Mesendoderm (in vitro differentiated cells): ENCODE data around the gene APIP.

Experiments used
- DNase-seq: peaks from one replicate; pipeline ENCODE4 v3.0.0; 2013
- H2AK5ac ChIP-seq: 2 replicates; pipeline ENCODE4 v1.6.1; 2013; ENCODE audit warnings: low read length, inconsistent platforms
- H2BK120ac ChIP-seq: 2 replicates; pipeline ENCODE4 v1.6.1; 2013; ENCODE audit warnings: low read depth, mild to moderate bottlenecking, low read length, moderate library complexity, mixed read lengths
- H2BK15ac ChIP-seq: replicated peaks from 2 replicates; pipeline ENCODE4 v1.6.1; 2013; ENCODE audit warnings: low read depth, mild to moderate bottlenecking, moderate library complexity
- H2BK5ac ChIP-seq: 2 replicates; pipeline ENCODE4 v1.6.1; 2013; ENCODE audit warnings: low read length, inconsistent platforms
- H3K18ac ChIP-seq: 2 replicates; pipeline ENCODE4 v1.6.1; 2013; ENCODE audit warnings: mild to moderate bottlenecking, low read length, mixed read lengths
- H3K23ac ChIP-seq: one replicate; pipeline ENCODE4 v1.6.1; 2013; ENCODE audit warnings: low read length
- H3K27ac ChIP-seq: 2 replicates; pipeline ENCODE4 v1.5.1; 2013; ENCODE audit warnings: low read depth, mild to moderate bottlenecking, inconsistent platforms, low read length, moderate library complexity
- H3K27me3 ChIP-seq: 2 replicates; pipeline ENCODE4 v1.6.1; 2013; ENCODE audit warnings: low read length, control low read depth, mild to moderate bottlenecking, inconsistent platforms; ENCODE audit not compliant: insufficient read depth, poor library complexity
- H3K36me3 ChIP-seq: 2 replicates; pipeline ENCODE4 v1.6.1; 2013; ENCODE audit warnings: low read length, inconsistent platforms; ENCODE audit not compliant: control insufficient read depth, insufficient read depth
- H3K4ac ChIP-seq: one replicate; pipeline ENCODE4 v1.6.1; 2013; ENCODE audit warnings: low read depth, mild to moderate bottlenecking, low read length, moderate library complexity
- H3K4me1 ChIP-seq: 2 replicates; pipeline ENCODE4 v1.6.1; 2013; ENCODE audit warnings: low read depth, low read length, inconsistent platforms; ENCODE audit not compliant: control insufficient read depth
- H3K4me2 ChIP-seq: 2 replicates; pipeline ENCODE4 v1.6.1; 2013; ENCODE audit warnings: low read length
- H3K4me3 ChIP-seq: 2 replicates; pipeline ENCODE4 v1.5.1; 2013; ENCODE audit warnings: mild to moderate bottlenecking, low read length
- H3K56ac ChIP-seq: one replicate; pipeline ENCODE4 v1.6.1; 2013; ENCODE audit warnings: low read length
- H3K79me1 ChIP-seq: 2 replicates; pipeline ENCODE4 v1.6.1; 2013; ENCODE audit warnings: low read length, inconsistent platforms
- H3K79me2 ChIP-seq: 2 replicates; pipeline ENCODE4 v1.6.1; 2013; ENCODE audit warnings: mild to moderate bottlenecking, low read length; ENCODE audit not compliant: control insufficient read depth, insufficient read depth
- H3K9ac ChIP-seq: 2 replicates; pipeline ENCODE4 v1.6.1; 2013; ENCODE audit warnings: low read length, inconsistent platforms
- H4K5ac ChIP-seq: one replicate; pipeline ENCODE4 v1.6.1; 2013; ENCODE audit warnings: low read length
- H4K8ac ChIP-seq: one replicate; pipeline ENCODE4 v1.6.1; 2013; ENCODE audit warnings: low read depth, mild to moderate bottlenecking, control low read depth, low read length, moderate library complexity
- WGBS: extraction: QIAGEN DNeasy Blood & Tissue Kit; methylation state at CpG from one replicate; pipeline ENCODE4 v1.1.7; 2013; ENCODE audit warnings: low lambda C conversion rate, missing lambda C conversion rate; ENCODE audit not compliant: insufficient coverage; ENCODE audit errors: extremely low coverage; 5-methylcytosine and 5-hydroxymethylcytosine counted together

APIP gene

DNA sequence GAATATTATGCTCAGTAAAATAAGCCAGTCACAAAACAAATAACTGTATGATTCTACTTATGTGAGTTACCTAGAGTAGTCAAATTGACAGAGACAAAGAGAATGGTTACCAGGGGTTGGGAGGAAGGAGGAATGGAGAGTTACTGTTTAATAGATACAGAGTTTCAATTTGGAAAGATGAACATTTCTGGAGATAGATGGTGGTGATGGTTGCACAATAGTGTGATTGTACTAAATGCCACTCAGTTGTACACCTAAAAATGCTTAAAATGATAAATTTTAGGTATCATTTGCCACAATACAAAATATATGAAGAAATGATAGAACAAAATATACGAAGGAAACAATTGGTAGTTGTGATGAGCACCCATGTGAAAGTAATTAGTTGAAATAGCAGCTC, 43.6 kb upstream of the APIP start:
- Histone ChIP-seq H3K4ac (no peak overlapping the region), H3K79me1 (no peaks in the 10 kb centered on the region), H2BK15ac (no peak overlapping the region), H3K79me2 (no peaks in the 10 kb centered on the region), H3K4me1 (no peaks in the 10 kb centered on the region), H3K36me3 (no peaks in the 10 kb centered on the region), H3K18ac (no peak overlapping the region), H4K8ac (no peak overlapping the region), H2AK5ac (no peak overlapping the region), H3K56ac (no peak overlapping the region), H3K27ac (no peak overlapping the region), H3K9ac (no peak overlapping the region), H2BK120ac (no peak overlapping the region), H4K5ac (no peak overlapping the region), H3K4me3 (no peak overlapping the region), H3K23ac (no peak overlapping the region), H3K4me2 (no peak overlapping the region), H3K27me3 (no peaks in the 10 kb centered on the region), H2BK5ac (no peak overlapping the region)
- no CpG with 5 or more reads among the region's 1 CpG for WGBS
- DNase-seq = no peak

DNA sequence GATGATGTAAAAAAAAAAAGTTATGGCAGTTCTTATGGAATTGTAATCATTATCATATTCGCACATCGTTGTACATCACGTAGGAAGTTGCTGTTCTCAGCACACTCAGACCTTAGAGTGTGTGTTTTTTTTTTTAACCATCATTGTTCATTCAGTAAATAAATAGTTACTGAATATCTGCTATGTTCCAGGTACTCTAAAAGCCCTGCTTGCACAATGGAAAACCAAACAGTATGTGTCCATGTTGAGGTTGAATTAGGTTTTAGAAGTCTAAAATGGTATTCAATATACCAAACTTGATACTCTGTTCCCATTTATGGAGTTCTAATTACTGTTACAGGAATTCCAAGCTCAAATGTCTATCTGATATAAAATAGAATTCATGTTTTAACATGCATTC, 41.4 kb upstream of the APIP start:
- Histone ChIP-seq H2AK5ac (no peak overlapping the region), H4K5ac (no peak overlapping the region), H2BK15ac (no peak overlapping the region), H2BK5ac (no peak overlapping the region), H3K4me1 (no peaks in the 10 kb centered on the region), H3K27ac (no peak overlapping the region), H3K4me2 (no peak overlapping the region), H3K56ac (no peak overlapping the region), H3K4me3 (no peak overlapping the region), H3K23ac (no peak overlapping the region), H3K18ac (no peak overlapping the region), H3K27me3 (no peaks in the 10 kb centered on the region), H3K79me1 (peaks cover 3% of the 10 kb centered on the region), H3K36me3 (no peaks in the 10 kb centered on the region), H3K9ac (no peak overlapping the region), H2BK120ac (no peak overlapping the region), H3K79me2 (no peaks in the 10 kb centered on the region), H4K8ac (no peak overlapping the region), H3K4ac (no peak overlapping the region)
- DNase-seq = no peak
- WGBS = no CpG with 5 or more reads among the region's 3 CpGs

DNA sequence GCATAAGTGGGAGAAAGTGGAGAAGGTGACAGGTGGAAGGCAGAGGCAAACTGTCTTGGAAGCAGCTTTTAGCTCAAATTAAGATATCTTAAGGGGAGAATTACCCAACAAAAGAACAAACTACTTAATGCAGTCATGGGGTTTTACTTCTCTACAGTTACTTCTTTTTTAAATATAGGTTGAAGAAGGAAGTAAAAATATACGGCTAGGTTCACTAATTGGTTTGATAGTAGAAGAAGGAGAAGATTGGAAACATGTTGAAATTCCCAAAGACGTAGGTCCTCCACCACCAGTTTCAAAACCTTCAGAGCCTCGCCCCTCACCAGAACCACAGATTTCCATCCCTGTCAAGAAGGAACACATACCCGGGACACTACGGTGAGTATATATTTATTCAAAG, 41.0 kb upstream of the APIP start:
- Histone ChIP-seq H3K4me3 (no peak overlapping the region), H2BK5ac (no peak overlapping the region), H2BK15ac (no peak overlapping the region), H3K27me3 (no peaks in the 10 kb centered on the region), H4K5ac (no peak overlapping the region), H4K8ac (no peak overlapping the region), H3K79me2 (no peaks in the 10 kb centered on the region), H3K4ac (no peak overlapping the region), H3K4me1 (no peaks in the 10 kb centered on the region), H3K36me3 (no peaks in the 10 kb centered on the region), H3K9ac (no peak overlapping the region), H2BK120ac (no peak overlapping the region), H3K18ac (no peak overlapping the region), H3K79me1 (peaks cover 3% of the 10 kb centered on the region), H3K56ac (no peak overlapping the region), H3K27ac (no peak overlapping the region), H3K23ac (no peak overlapping the region), H3K4me2 (no peak overlapping the region), H2AK5ac (no peak overlapping the region)
- DNase-seq = no peak
- WGBS = no CpG with 5 or more reads among the region's 5 CpGs

DNA sequence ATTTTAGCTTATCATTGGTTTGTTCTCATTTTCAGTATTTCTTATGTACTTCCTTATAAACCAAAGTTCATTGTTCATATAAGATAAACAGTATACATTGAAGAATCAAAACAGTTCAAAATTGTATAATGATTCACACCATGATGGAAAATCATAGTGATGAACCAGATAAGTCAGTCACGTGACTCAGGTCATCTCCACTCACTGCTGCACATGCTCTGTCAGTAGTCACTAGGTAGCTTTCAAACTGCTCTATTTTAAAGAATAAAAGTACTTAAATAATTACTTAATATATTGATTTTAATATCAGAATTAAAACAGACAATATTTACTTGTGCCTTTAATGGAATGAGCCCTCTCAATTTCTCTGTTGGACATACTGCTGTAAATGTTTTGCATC, 37.8 kb upstream of the APIP start:
- H2AK5ac ChIP-seq = no peak overlapping the region
- no peak overlapping the region for H3K9ac ChIP-seq
- H3K23ac ChIP-seq = no peak overlapping the region
- H2BK120ac ChIP-seq = no peak overlapping the region
- WGBS = no CpG with 5 or more reads among the region's 1 CpG
- no peaks in the 10 kb centered on the region for H3K27me3 ChIP-seq
- no peak for DNase-seq
- no peak overlapping the region for H3K4me2 ChIP-seq
- no peak overlapping the region for H2BK15ac ChIP-seq
- H3K4me1 ChIP-seq = no peaks in the 10 kb centered on the region
- H3K27ac ChIP-seq = no peak overlapping the region
- no peaks in the 10 kb centered on the region for H3K36me3 ChIP-seq
- H3K79me1 ChIP-seq = peaks cover 3% of the 10 kb centered on the region
- no peak overlapping the region for H4K8ac ChIP-seq
- no peak overlapping the region for H3K4ac ChIP-seq
- H3K18ac ChIP-seq = no peak overlapping the region
- no peak overlapping the region for H2BK5ac ChIP-seq
- H3K79me2 ChIP-seq = no peaks in the 10 kb centered on the region
- no peak overlapping the region for H3K4me3 ChIP-seq
- peak overlapping the region; percentile 3 for H3K56ac ChIP-seq
- no peak overlapping the region for H4K5ac ChIP-seq

DNA sequence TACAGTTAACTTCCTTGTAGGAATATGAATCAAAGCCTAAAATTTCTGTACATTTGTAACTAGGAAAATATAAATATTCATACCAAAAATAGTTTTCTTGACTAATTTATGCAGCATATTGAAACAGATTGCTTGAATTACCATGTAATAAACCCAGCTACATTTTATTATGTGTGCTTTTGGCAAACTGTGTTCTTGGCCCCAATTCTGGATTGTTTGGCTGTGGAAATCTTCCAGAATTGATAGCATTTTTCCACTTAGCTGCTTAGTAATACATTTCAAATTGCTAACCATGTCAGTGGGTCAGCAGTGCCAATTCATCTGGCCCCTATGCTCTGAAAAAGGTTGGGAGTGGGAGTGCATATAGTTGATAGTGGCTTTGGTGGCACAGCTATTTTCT, 32.5 kb upstream of the APIP start:
- Histone ChIP-seq H3K18ac (no peak overlapping the region), H2BK120ac (no peak overlapping the region), H4K5ac (no peak overlapping the region), H3K23ac (no peak overlapping the region), H3K79me1 (peaks cover 7% of the 10 kb centered on the region), H2BK15ac (no peak overlapping the region), H3K4me3 (no peak overlapping the region), H3K56ac (no peak overlapping the region), H3K4me1 (no peaks in the 10 kb centered on the region), H3K36me3 (no peaks in the 10 kb centered on the region), H2BK5ac (no peak overlapping the region), H4K8ac (no peak overlapping the region), H3K79me2 (no peaks in the 10 kb centered on the region), H3K27ac (no peak overlapping the region), H3K9ac (no peak overlapping the region), H3K4me2 (no peak overlapping the region), H3K4ac (no peak overlapping the region), H3K27me3 (no peaks in the 10 kb centered on the region), H2AK5ac (no peak overlapping the region)
- DNase-seq = no peak

DNA sequence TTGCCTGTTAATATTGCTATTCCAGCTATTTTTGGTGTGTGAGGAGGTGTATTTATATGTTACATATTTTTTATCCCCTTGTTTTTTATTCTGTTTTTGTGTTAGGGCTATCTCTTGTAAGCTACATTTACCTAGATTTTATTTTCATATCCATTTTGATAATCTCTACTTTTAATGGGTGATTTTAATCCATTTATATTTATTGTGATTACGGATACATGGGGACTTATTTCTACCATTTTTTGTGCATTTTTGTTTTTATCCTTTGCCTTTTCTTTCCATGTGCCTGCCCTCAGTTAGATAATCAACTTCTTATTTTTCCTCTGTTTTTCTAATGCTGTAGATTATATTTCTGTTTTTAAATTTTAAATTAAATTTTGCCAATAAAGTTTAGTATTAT, 28.5 kb upstream of the APIP start:
- H2BK120ac ChIP-seq = no peak overlapping the region
- no peaks in the 10 kb centered on the region for H3K4me1 ChIP-seq
- H2BK15ac ChIP-seq = no peak overlapping the region
- DNase-seq = no peak
- no peak overlapping the region for H3K27ac ChIP-seq
- H3K4ac ChIP-seq = no peak overlapping the region
- H3K9ac ChIP-seq = no peak overlapping the region
- no peak overlapping the region for H2BK5ac ChIP-seq
- no peak overlapping the region for H3K18ac ChIP-seq
- H4K8ac ChIP-seq = no peak overlapping the region
- peaks cover 10% of the 10 kb centered on the region for H3K79me1 ChIP-seq
- H3K4me3 ChIP-seq = no peak overlapping the region
- H3K36me3 ChIP-seq = no peaks in the 10 kb centered on the region
- WGBS = no CpG with 5 or more reads among the region's 1 CpG
- no peaks in the 10 kb centered on the region for H3K27me3 ChIP-seq
- H3K4me2 ChIP-seq = no peak overlapping the region
- no peak overlapping the region for H3K56ac ChIP-seq
- H4K5ac ChIP-seq = no peak overlapping the region
- H3K79me2 ChIP-seq = peaks cover 4% of the 10 kb centered on the region
- H3K23ac ChIP-seq = no peak overlapping the region
- no peak overlapping the region for H2AK5ac ChIP-seq
